Measurements from ENCODE around the gene FSTL5.

FSTL5 gene

DNA sequence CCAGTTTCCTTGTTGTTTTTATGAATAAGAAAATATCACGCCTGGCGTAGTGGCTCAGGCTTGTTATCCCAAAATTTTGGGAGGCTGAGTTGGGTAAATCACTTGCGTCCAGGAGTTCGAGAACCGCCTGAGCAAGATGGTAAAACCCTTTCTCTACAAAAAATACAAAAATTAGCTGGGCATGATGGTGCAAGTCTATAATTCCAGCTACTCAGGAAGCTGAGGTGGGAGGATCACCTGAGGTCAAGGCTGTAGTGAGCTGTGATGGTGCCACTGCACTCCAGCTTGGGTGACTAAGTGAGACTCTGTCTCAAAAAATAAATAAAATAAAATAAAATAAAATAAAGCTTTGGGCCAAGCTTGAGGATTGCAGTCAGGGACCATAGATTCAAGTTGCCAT is 827.2 kb downstream of the FSTL5 start:
- no peaks in the 10 kb centered on the region for H3K79me2 ChIP-seq (ENCODE audit: insufficient read depth, low read length)
- no peaks in the 10 kb centered on the region for H3K36me3 ChIP-seq (ENCODE audit: low read length)
- H3K4me3 ChIP-seq (ENCODE audit: insufficient read depth, low read length, poor library complexity, severe bottlenecking), result no peak overlapping the region
- H3K27ac ChIP-seq (ENCODE audit: low read depth, low read length), result no peak overlapping the region
- H4K20me1 ChIP-seq (ENCODE audit: low read depth, low read length), result no peaks in the 10 kb centered on the region
- H2AFZ ChIP-seq (ENCODE audit: low read depth, low read length, severe bottlenecking), result no peak overlapping the region
- H3K27me3 ChIP-seq (ENCODE audit: low read length), result no peaks in the 10 kb centered on the region
- no peaks in the 10 kb centered on the region for H3K9me3 ChIP-seq (ENCODE audit: insufficient read depth, low read length)
- H3F3A ChIP-seq (ENCODE audit: insufficient read depth), result no peaks in the 10 kb centered on the region
- no peak overlapping the region for H3K4me2 ChIP-seq (ENCODE audit: low read depth, low read length, poor library complexity, severe bottlenecking)
- no peaks in the 10 kb centered on the region for H3K9me2 ChIP-seq (replicated peaks; ENCODE audit: insufficient read depth, low read length)
- TF ChIP-seq, protein P1, sequence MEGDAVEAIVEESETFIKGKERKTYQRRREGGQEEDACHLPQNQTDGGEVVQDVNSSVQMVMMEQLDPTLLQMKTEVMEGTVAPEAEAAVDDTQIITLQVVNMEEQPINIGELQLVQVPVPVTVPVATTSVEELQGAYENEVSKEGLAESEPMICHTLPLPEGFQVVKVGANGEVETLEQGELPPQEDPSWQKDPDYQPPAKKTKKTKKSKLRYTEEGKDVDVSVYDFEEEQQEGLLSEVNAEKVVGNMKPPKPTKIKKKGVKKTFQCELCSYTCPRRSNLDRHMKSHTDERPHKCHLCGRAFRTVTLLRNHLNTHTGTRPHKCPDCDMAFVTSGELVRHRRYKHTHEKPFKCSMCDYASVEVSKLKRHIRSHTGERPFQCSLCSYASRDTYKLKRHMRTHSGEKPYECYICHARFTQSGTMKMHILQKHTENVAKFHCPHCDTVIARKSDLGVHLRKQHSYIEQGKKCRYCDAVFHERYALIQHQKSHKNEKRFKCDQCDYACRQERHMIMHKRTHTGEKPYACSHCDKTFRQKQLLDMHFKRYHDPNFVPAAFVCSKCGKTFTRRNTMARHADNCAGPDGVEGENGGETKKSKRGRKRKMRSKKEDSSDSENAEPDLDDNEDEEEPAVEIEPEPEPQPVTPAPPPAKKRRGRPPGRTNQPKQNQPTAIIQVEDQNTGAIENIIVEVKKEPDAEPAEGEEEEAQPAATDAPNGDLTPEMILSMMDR (IDR thresholded peaks at IDR 0.05; ENCODE audit: insufficient read depth, low read length, poor library complexity, severe bottlenecking), result no peak
- TF ChIP-seq EZH2phosphoT487 (conservative IDR thresholded peaks at IDR 0.05; ENCODE audit: low read length), result no peak
- no peak overlapping the region for H3K9ac ChIP-seq (ENCODE audit: low read length)

DNA sequence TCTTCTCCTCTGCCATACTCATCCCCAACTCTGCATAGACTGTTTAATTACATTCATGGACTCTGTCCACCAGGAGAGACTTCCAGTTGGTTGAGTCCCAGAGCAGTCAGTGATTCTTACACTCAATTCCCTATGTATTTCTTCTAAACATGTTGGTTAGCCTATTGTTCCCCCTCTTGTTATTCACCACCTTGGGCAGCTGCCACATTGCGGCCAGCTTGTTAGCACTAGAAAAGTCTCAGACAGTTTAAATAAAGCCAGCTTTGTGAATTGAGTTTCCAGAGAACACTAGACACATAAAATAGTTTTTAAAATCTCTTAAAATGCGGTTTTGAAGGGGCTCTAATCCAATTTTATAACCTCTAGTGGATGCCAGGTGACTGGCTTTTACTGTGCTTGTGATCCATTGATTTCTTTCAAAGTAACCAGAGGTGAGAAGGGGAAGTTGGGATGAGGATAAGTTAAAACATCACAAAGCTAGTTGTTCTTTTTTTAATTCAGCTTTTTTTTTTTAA is 827.7 kb downstream of the FSTL5 start:
- Histone ChIP-seq H2AFZ (ENCODE audit: low read depth, low read length, severe bottlenecking) (no peak overlapping the region), H3K79me2 (ENCODE audit: insufficient read depth, low read length) (no peaks in the 10 kb centered on the region), H3K27ac (ENCODE audit: low read depth, low read length) (no peak overlapping the region), H3K4me3 (ENCODE audit: insufficient read depth, low read length, poor library complexity, severe bottlenecking) (no peak overlapping the region), H3F3A (ENCODE audit: insufficient read depth) (no peaks in the 10 kb centered on the region), H3K36me3 (ENCODE audit: low read length) (no peaks in the 10 kb centered on the region), H4K20me1 (ENCODE audit: low read depth, low read length) (no peaks in the 10 kb centered on the region), H3K4me2 (ENCODE audit: low read depth, low read length, poor library complexity, severe bottlenecking) (no peak overlapping the region), H3K27me3 (ENCODE audit: low read length) (no peaks in the 10 kb centered on the region), H3K9ac (ENCODE audit: low read length) (no peak overlapping the region), H3K9me2 (replicated peaks; ENCODE audit: insufficient read depth, low read length) (no peaks in the 10 kb centered on the region), H3K9me3 (ENCODE audit: insufficient read depth, low read length) (no peaks in the 10 kb centered on the region)
- TF ChIP-seq EZH2phosphoT487 (conservative IDR thresholded peaks at IDR 0.05; ENCODE audit: low read length), result no peak
- TF ChIP-seq, protein P1 (IDR thresholded peaks at IDR 0.05; ENCODE audit: insufficient read depth, low read length, poor library complexity, severe bottlenecking), result no peak

Measured in SU-DHL-6 (cell line).